DLD1 (cell line): ENCODE measurements around the gene ANKRD13A.
"Not testable (repeated sequence)": the region's sequence is repeated elsewhere in the genome, so short reads cannot be mapped to it uniquely, and the experiment has no call there.

Experiments
- in situ Hi-C: cut with HindIII; loops from 2 replicates; pipeline ENCODE4 v1.10.0; 2017; ENCODE audit warnings: low sequenced_read_pairs

The ANKRD13A gene

DNA sequence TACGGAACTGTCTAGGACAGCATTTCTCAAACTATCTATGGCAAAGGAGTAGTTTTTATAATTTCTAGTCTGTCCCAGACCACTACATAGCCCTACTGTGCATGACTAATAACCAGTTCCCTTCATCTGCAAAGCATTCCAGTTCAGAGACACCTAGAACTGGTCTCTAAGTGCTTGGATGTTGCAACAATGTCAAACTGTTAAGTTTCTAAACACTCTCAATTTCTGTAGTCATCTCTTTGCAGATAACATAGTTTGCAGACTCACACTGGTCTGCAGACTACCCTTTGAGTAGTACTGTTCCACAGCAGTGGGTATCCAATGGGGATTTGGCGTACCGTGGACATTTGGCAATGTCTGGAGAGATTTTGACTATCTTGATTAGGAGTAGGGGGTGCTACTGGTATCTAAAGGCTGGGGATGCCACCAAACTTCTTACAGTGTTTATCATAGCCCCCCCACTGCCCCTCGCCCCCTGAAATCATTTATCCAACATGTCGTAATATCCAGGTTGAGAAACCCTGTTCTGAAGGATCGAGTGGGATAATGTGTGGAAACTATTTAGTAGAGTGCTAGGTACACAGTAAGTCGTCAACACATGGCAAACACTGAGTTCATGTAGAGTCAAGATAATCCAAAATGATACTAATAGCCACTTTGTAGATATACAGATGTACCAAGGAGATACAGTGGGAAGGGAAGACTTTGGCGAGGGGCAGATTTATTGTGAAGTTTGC is 47.4 kb downstream of the ANKRD13A start:
- in situ Hi-C loops = no loop called here

- in situ Hi-C loops = no loop called here
Observed at GRCh38 chr12:110047297-110047940, 48.2 kb downstream of the ANKRD13A start.

DNA sequence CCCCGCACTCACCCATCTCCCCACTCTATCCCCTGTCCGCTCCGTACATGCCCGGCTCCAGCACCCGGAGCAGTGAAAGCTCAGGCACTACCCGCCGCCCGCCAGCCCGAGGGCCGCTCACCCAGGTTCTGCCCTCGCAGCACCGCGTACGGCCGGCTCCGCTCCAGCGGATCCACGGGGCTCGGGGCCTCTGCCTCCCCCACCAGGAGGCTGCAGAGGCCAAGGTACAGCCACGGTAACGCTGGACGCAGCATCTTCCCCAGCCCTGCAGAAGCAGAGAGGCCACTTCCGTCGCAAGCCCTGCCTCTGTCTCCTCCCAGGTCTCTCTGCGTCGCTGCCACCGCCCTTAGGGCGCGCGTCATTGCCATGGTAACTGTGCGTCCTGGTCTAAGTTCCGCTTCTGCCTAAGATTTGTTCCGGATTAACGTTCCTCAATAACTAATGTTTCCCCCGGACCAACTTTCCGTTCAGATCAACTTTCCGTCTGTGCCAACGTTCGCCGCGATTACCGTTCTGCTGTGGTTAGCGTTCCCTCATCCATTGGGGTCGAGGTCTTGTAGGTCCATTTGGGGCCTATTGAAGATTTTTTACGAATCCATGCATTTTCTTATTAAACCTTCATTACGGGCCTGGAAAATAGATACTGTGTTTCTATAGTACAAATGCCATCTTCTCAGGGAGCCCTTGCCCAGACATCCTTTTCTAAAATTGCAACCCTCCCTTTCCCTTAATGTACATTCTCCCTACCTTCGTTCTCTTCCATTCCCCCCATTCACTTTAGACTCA is 49.2 kb downstream of the ANKRD13A start, which contains the start of gene C12orf76:
Gene C12orf76, minus strand, starts transcription at position 281 of the 786 bp plus-strand sequence. Its CDS starts 27 bp downstream, at position 254.
- in situ Hi-C loops = no loop called here

- in situ Hi-C loops = not testable (repeated sequence)
Observed at GRCh38 chr12:110049034-110049433, 49.8 kb downstream of the ANKRD13A start.

- in situ Hi-C loops = not testable (repeated sequence)
Observed at GRCh38 chr12:110049666-110050065, 50.4 kb downstream of the ANKRD13A start.

DNA sequence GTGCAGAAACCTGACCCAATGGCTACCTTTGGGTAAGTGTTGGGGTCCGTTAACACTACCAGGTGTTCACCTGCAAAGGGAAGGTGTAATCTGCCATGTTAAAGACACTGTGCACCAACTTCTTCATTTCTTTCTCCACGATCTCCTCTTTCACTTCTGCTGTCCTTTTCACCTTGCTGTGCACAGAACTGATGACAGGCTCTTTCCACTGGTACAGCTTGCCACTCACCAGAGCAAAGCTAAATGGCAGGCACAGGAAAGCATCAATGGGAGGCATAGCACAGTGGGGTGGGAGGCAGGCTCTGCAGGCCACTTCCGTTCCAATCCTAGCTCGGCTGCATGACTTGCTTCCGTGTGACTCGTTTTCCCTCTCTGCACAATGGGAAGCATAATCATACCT is 51.7 kb downstream of the ANKRD13A start:
- in situ Hi-C loops = no loop called here

GRCh38 chr12:110055375-110056352 is 56.4 kb downstream of the ANKRD13A start:
- in situ Hi-C loops = not testable (repeated sequence)

GRCh38 chr12:110056643-110057042 is 57.4 kb downstream of the ANKRD13A start:
- in situ Hi-C loops = not testable (repeated sequence)

GRCh38 chr12:110058875-110059615 is 59.8 kb downstream of the ANKRD13A start:
- in situ Hi-C loops = no loop called here

DNA sequence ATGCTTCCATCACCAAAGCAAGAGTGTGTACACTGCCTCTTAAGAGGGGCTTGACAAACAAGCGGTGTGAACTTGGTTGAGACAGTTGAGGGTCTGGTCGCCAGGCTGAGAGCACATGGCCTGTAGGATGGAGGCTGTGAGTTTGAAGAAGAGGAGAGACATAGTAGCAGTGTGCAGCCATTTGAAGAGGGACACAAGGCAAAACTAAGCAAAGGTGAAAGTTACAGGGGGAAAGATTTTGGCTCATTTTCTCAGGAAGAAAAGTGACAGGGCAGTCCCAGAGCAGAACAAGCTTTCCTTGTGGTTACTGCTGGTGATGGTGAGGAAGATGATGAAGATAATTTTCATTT is 60.4 kb downstream of the ANKRD13A start:
- in situ Hi-C loops = no loop called here

DNA sequence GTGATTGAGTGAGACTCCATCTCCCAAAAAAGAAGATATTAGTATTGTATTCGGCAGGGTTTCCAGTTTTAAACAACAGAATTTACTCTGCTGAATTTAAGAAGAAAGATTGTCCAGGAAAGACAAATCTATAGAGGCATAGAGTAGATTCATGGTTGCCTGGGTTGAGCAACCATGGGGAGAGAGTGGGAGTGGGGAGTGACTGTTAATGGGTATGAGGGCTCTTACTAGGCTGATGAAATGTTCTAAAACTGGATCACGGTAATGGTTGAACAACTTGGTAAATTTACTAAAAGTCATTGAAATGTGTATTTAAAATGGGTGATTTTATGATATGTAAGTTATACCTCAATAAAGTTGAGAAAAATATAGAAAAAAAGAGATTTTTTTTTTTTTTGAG is 63.0 kb downstream of the ANKRD13A start:
- in situ Hi-C loops = no loop called here

DNA sequence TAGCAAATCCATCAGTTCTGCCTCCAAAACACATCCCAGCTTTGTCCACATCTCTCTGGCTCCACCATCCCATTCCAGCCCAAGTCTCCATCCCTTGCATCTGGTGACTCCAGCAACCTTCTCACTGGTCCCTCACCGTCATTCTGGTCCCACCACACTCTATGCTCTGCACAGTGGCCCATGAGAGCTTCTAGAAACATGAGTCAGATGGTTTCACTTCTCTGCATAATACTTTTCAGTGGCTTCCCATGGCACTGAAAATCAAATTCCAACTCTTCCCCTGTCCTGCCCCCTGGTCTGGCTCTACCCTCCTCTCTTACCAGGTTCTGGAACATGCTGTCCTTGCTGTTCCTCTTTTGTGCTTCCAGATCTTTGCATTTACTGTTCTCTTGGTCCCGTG is 66.3 kb downstream of the ANKRD13A start:
- in situ Hi-C loops = no loop called here

DNA sequence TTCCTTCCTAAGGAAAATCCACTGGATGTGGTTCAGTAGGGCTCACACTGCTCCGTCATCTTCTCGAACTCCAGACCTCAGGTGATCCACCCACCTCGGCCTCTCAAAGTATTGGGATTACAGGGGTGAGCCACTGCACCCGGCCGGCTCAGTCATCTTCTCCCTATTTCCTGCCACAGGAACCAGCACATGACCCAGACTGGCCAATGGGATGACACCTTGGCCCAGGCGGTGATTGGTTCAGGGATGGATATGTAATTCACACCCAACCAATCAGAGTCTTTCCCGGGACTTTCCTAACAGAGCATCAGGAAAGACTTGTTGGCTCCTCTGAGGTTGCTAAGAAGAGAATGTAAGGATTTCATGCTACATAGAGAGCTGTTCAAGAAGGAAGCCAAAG is 68.3 kb downstream of the ANKRD13A start:
- in situ Hi-C loops = no loop called here

DNA sequence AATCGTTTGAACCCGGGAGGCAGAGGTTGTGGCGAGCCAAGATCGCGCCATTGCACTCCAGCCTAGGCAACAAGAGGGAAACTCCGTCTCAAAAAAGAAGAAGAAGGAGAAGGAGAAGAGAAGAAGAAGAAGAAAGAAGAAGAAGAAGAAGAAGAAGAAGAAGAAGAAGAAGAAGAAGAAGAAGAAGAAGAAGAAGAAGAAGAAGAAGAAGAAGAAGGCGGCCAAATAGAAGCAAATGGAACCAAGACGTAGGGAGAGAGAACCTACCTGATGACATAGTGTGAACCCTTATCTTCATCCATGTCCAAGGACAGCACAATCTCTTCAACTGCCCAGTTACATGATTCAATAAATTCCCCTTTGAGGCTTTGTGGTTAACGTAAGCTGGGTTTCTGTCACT is 68.9 kb downstream of the ANKRD13A start:
- in situ Hi-C loops = not testable (repeated sequence)

DNA sequence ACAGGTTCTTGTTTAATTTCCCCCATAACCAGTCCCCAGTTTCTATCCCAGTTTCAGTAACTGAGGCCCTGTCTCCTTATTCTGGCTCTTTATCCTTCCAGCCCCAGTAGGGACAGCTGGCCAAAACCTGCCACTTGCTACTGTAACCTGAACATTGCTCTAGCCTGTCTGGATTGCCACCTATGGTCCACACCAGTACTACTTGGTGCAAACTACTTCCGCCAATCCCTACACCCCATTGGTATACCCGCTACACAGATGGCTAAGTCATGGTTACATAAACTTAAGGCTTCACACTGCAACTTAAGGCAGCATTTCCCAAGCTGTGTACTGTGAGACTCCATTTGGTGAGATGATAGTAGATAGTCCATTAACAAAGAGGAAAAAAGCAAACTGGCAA is 69.4 kb downstream of the ANKRD13A start:
- in situ Hi-C loops = no loop called here

DNA sequence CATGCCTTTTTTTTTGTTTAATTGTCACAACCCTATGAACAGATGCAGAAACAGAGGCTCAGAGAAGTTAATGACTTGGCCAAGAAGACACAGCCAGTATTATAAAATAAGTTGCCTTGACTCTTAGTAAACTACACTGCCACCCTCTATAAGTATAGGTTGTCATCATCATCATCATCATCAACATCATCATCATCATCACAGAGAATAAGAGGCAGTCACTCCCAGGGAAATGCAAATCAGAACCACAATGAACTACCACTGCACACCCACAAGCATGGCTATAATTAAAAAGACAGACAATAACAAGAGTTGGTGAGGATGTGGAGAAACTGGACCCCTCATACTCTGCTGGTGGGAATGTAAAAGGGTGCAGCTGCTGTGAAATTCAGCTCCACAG is 72.3 kb downstream of the ANKRD13A start:
- in situ Hi-C loops = no loop called here

GRCh38 chr12:110071967-110072366 is 72.7 kb downstream of the ANKRD13A start:
- in situ Hi-C loops = no loop called here

GRCh38 chr12:110072636-110073035 is 73.4 kb downstream of the ANKRD13A start:
- in situ Hi-C loops = not testable (repeated sequence)

DNA sequence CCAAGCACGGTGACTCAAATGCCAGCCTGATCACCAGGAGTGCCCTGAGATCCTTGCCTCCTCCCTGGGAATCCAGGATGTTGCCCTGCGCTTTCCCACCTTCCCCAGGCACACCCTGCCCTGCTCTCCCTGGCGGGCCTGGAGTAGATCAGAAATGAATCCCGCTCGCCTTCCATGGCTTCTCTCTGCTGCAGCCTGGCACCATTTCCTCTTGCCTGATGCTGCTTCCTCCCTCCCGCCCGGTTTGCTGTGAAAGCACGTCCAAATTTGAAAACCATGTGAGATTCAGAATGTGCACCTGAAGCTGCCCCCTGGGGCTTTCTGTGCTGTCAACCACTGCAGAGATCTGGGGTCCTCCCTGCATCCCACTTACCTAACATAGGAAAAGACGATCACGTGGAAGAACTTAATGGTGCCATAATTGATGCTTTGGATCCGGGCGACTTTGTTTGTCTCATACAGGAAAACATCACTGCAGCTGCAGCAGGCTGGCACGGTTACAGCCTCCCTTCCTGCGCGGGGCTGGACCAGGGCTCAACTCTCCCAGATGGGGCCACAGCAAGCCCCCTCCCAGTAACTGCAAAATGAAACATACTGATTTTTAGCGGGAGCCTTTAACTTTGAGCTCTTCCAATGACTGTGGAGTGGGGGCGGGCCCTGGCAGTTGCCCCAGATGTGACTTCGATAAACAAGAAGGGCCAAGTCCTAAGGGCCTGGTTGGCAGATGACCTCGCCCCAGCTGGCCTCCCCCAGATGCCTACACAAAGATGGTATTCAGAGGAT is 74.0 kb downstream of the ANKRD13A start:
- in situ Hi-C loops = no loop called here
